GM10248 (cell line): ENCODE results near the gene GLT8D2.

Source experiments
- CTCF ChIA-PET: fragments of 300-600 bp; sonication (Branson Sonifier 250); formaldehyde crosslinking; extraction: SDS; loops from one replicate; lab custom pipeline; 2021; ENCODE audit warnings: antibody characterized with exemption; lab: Yijun Ruan, JAX
- POLR2A ChIA-PET: fragments of 350-650 bp; sonication (Branson Sonifier 250); formaldehyde crosslinking; extraction: SDS; loops from one replicate; lab custom pipeline; 2020; ENCODE audit warnings: antibody characterized with exemption; lab: Yijun Ruan, JAX
- DNase-seq: peaks from one replicate; pipeline ENCODE4 v3.0.0; 2012; ENCODE audit errors: extremely low spot score
- TF ChIP-seq, protein P1 (sequence below): IDR thresholded peaks from 2 replicates; pipeline ENCODE4 v1.5.1; 2012; ENCODE audit warnings: mild to moderate bottlenecking, low read depth; ENCODE audit errors: extremely low read depth, missing control alignments, control extremely low read depth

The GLT8D2 gene

DNA sequence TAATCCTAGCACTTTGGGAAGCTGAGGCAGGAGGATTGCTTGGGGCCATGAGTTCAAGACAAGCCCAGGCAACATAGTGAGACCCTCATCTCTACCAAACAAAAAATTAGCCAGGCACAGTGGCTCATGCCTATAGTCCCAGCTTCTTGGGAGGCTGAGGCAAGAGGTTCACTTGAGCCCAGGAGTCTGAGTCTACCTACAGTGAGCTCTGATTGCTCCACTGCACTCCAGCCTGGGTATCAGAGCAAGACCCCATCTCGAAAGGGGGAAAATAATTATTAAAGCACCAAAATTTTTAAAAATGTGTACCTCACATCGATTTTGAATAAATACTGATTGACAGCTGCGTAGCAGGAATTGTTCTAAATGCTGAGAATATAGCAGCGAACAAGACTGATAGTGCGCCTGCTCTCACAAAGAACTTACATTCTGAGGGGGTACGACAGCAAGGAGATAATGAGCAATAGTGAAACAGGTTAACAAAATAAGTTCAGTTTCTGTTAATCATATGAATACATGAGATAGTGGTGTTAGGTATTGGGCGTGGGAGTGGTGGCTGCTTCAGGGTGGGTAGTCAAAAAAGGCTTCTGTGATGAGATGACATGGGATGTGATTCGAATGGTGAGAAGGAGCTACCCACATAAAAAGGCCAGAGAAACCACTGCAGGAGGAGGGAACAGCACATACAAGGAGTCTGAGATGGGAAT is 33.9 kb upstream of the GLT8D2 start:
- ChIA-PET POLR2A (interaction anchor here (0.5 to 0.9 kb wide), 2 partner anchors 54 to 204 kb away, joined by 3 read pairs; partner anchors contain the start of gene NFYB), CTCF (interaction anchor here (1.9 to 3.7 kb wide), 4 partner anchors 13 to 25 kb away, joined by 4 to 19 read pairs (median 8); partner anchors contain the start of gene HCFC2)
- TF ChIP-seq, protein P1, sequence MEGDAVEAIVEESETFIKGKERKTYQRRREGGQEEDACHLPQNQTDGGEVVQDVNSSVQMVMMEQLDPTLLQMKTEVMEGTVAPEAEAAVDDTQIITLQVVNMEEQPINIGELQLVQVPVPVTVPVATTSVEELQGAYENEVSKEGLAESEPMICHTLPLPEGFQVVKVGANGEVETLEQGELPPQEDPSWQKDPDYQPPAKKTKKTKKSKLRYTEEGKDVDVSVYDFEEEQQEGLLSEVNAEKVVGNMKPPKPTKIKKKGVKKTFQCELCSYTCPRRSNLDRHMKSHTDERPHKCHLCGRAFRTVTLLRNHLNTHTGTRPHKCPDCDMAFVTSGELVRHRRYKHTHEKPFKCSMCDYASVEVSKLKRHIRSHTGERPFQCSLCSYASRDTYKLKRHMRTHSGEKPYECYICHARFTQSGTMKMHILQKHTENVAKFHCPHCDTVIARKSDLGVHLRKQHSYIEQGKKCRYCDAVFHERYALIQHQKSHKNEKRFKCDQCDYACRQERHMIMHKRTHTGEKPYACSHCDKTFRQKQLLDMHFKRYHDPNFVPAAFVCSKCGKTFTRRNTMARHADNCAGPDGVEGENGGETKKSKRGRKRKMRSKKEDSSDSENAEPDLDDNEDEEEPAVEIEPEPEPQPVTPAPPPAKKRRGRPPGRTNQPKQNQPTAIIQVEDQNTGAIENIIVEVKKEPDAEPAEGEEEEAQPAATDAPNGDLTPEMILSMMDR = no peak
- peak; percentile 63 for DNase-seq

- ChIA-PET CTCF (no interaction called here), POLR2A (no interaction called here)
- no peak for DNase-seq
- TF ChIP-seq, protein P1 = no peak
Observed at GRCh38 chr12:104080764-104081163, 30.8 kb upstream of the GLT8D2 start.

DNA sequence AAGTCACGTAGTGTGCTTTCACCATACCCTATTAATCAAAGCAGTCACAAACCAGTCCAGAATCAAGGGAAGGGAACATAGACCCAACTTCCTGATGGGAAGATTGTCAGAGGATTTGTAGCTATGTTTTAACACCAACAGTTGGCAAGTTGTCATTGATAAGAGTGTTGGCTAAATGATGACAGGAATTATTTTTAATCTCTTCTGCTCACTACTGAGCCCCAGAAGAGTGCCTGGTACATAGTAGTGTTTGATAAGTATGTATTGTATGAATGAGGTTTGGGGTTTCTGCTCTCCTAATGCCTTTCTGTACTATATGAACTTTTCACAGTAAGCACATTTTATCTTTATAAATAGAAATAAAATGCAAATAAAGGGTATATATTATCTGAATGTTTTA is 29.0 kb upstream of the GLT8D2 start:
- TF ChIP-seq, protein P1 = no peak
- POLR2A ChIA-PET = interaction anchor here (0.9 kb wide), 1 partner anchor 15 kb away, joined by 4 read pairs; the partner anchor contains the start of gene HCFC2
- CTCF ChIA-PET = interaction anchor here (1.5 to 2.2 kb wide), 4 partner anchors 12 to 30 kb away, joined by 4 to 11 read pairs (median 8); partner anchors contain the start of gene HCFC2
- no peak for DNase-seq

DNA sequence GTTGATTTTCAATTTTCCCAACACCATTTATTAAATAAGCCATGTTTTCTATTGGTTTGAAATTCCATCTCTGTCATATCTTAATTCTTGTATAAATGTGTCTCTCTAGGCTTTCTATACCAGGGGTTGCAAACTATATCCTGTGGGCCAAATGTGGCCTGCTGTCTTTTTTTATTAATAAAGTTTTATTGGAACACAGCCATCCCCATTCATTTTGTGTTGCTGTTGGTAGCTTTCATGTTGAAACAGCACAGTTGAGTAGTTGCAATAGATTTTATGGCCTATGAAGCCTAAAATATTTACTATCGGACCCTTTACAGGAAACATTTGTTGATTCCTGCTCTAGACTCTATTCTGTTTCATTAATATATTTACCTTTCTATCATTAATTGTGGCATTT is 23.7 kb upstream of the GLT8D2 start:
- DNase-seq = no peak
- CTCF ChIA-PET = interaction anchor here (1.9 kb wide), 1 partner anchor 36 kb away, joined by 4 read pairs; no protein-coding TSS in a partner anchor
- TF ChIP-seq, protein P1 = no peak
- POLR2A ChIA-PET = no interaction called here

- CTCF ChIA-PET = no interaction called here
- TF ChIP-seq, protein P1 = no peak
- POLR2A ChIA-PET = no interaction called here
- no peak for DNase-seq
Observed at GRCh38 chr12:104072099-104072498, 22.1 kb upstream of the GLT8D2 start.

DNA sequence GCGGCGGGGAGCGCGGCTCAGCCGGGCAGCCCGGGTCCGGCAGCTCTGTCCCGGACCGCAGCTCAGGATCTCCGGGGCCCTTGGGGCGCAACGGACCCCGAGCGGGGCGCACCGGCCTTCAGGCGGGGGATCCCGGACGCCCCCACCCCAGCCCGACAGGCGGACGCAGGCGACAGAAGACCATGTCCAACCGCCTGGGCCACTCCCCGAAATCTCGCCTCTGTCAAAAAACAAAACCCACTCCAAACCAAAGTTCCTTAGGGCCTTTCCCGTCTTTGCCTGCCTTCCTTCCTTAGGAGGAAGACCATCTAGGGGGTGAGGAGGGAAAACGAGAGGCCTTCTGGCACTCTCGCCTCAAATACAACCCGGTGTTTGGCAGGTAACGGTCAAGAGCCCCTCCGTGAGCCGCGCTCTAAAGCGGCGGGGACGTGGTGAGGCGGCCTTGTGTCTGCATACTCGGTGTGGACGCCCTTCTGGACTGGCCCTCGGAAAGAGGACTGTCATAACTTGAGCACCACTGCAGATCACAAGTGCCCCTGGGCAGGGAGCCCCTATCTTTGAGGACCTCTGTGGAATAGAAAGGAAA is 14.9 kb upstream of the GLT8D2 start:
- POLR2A ChIA-PET = interaction anchor here (0.7 to 1.5 kb wide), 6 partner anchors 14 to 224 kb away, joined by 3 to 8 read pairs (median 4); partner anchors contain the start of genes HSP90B1 and NFYB
- CTCF ChIA-PET = interaction anchor here (1.1 to 5.0 kb wide), 4 partner anchors 19 to 91 kb away, joined by 3 to 29 read pairs (median 8); no protein-coding TSS in a partner anchor
- TF ChIP-seq, protein P1 = no peak
- DNase-seq = peak; percentile 21
